Activated CD8-positive, alpha-beta T cell treated with anti-CD3 and anti-CD28 coated beads, Interleukin-2, amount 10 ng/mL, durations not matched to agents 7 days and 5 days (primary cell): ENCODE measurements around the gene VPS52. TPM values are rescaled to one million over a fixed set of nuclear protein-coding genes. Genes with fewer than 3 reads are reported as not detected.
A peak's percentile ranks its signal among the peaks of the same experiment; 100 is the strongest.
"Not testable (repeated sequence)": the region's sequence is repeated elsewhere in the genome, so short reads cannot be mapped to it uniquely, and the experiment has no call there.

Experiments used
- ATAC-seq: fragments of 150-1000 bp; cut with Tn5 transposase; one replicate; pipeline ENCODE4 v1.10.0; 2021; ENCODE audit warnings: moderate library complexity
- CTCF ChIA-PET: fragments of 350-600 bp; sonication (Branson Sonifier 250); formaldehyde crosslinking; loops from one replicate; lab custom pipeline; 2021; ENCODE audit warnings: antibody characterized with exemption; lab: Charles Lee
- POLR2A ChIA-PET: fragments of 350-600 bp; sonication (Branson Sonifier 250); formaldehyde crosslinking; loops from one replicate; lab custom pipeline; 2021; ENCODE audit warnings: antibody characterized with exemption; lab: Charles Lee
- DNase-seq: peaks from one replicate; pipeline ENCODE4 v3.0.0-alpha.2; 2020
- H3K27ac Mint-ChIP-seq: one replicate; pipeline ENCODE4 v1.8.0; 2021; ENCODE audit warnings: mild to moderate bottlenecking, mixed read lengths
- H3K27me3 Mint-ChIP-seq: one replicate; pipeline ENCODE4 v1.8.0; 2021; ENCODE audit warnings: low read depth, mixed read lengths
- H3K36me3 Mint-ChIP-seq: one replicate; pipeline ENCODE4 v1.8.0; 2021; ENCODE audit warnings: low read depth, mixed read lengths
- H3K4me1 Mint-ChIP-seq: one replicate; pipeline ENCODE4 v1.8.0; 2021; ENCODE audit warnings: low read depth, mixed read lengths
- H3K4me3 Mint-ChIP-seq: one replicate; pipeline ENCODE4 v1.8.0; 2021; ENCODE audit warnings: mild to moderate bottlenecking, mixed read lengths
- H3K9me3 Mint-ChIP-seq: one replicate; pipeline ENCODE4 v1.8.0; 2022; ENCODE audit warnings: mixed read lengths; ENCODE audit not compliant: insufficient read depth
- total RNA-seq, 2 experiments: library from RNA; stranded (reverse); gene quantifications; one replicate each; pipeline ENCODE4 v1.2.3, GENCODE V29; 2021

Gene VPS52
- total RNA-seq, 2 experiments from 2014 or later, result 59.3 to 59.5 TPM

GRCh38 chr6:33290459-33290858, 18.8 kb upstream of the VPS52 start:
- Mint-ChIP-seq H3K27ac (peak overlapping the region; percentile 87), H3K4me1 (peaks cover 46% of the 10 kb centered on the region), H3K9me3 (no peaks in the 10 kb centered on the region), H3K4me3 (peak overlapping the region; percentile 97), H3K36me3 (peaks cover 61% of the 10 kb centered on the region), H3K27me3 (no peaks in the 10 kb centered on the region)
- DNase-seq, result no peak
- POLR2A ChIA-PET, result interaction anchor here (0.6 to 3.4 kb wide), 6 partner anchors 9 to 215 kb away, joined by 3 to 50 read pairs (median 6); partner anchors contain the start of genes B3GALT4, HLA-DPB1, RGL2 and RPS18
- ATAC-seq, result no peak
- CTCF ChIA-PET, result interaction anchor here (0.6 to 2.6 kb wide), 5 partner anchors 8 to 42 kb away, joined by 3 to 25 read pairs (median 5); partner anchors contain the start of gene RGL2

GRCh38 chr6:33289784-33290315, 18.2 kb upstream of the VPS52 start:
- no peak for DNase-seq
- Mint-ChIP-seq H3K4me1 (peaks cover 46% of the 10 kb centered on the region), H3K27ac (peak overlapping the region; percentile 87), H3K27me3 (no peaks in the 10 kb centered on the region), H3K36me3 (peaks cover 61% of the 10 kb centered on the region), H3K4me3 (peak overlapping the region; percentile 97), H3K9me3 (no peaks in the 10 kb centered on the region)
- ATAC-seq, result peak; percentile 21
- CTCF ChIA-PET, result interaction anchor here (0.8 to 3.3 kb wide), 12 partner anchors 9 to 164 kb away, joined by 3 to 28 read pairs (median 3); partner anchors contain the start of genes B3GALT4, RGL2, RPS18 and VPS52
- POLR2A ChIA-PET, result interaction anchor here (0.6 to 3.4 kb wide), 11 partner anchors 8 to 318 kb away, joined by 3 to 50 read pairs (median 7); partner anchors contain the start of genes B3GALT4, CUTA, HLA-DPB1 and RGL2

- ATAC-seq (peak; percentile 97), DNase-seq (peak; percentile 93)
- Mint-ChIP-seq H3K4me1 (peaks cover 46% of the 10 kb centered on the region), H3K9me3 (no peaks in the 10 kb centered on the region), H3K4me3 (peak within 1 kb of the TSS; percentile 97), H3K27ac (peak within 1 kb of the TSS; percentile 87), H3K36me3 (peaks cover 64% of the 10 kb centered on the region), H3K27me3 (no peaks in the 10 kb centered on the region)
- POLR2A ChIA-PET, result interaction anchor here (0.6 to 3.4 kb wide), 14 partner anchors 8 to 317 kb away, joined by 3 to 50 read pairs (median 6); partner anchors contain the start of genes B3GALT4, CUTA, RGL2 and RPS18
- CTCF ChIA-PET, result interaction anchor here (0.6 to 3.3 kb wide), 18 partner anchors 8 to 422 kb away, joined by 3 to 28 read pairs (median 3); partner anchors contain the start of genes B3GALT4, RGL2, RPS18 and SYNGAP1
These were observed 17.5 kb upstream of the VPS52 start, which contains the start of the genes PFDN6 and WDR46 for GRCh38 chr6:33288921-33289783. TSS of gene PFDN6 (plus strand) at chr6:33289601. CDS start at chr6:33289857, 256 bp downstream. TSS of gene WDR46 (minus strand) at chr6:33289239. CDS start at chr6:33289170, 69 bp downstream.

- DNase-seq (no peak), ATAC-seq (peak; percentile 8)
- Mint-ChIP-seq H3K4me3 (peak overlapping the region; percentile 97), H3K4me1 (peaks cover 43% of the 10 kb centered on the region), H3K9me3 (no peaks in the 10 kb centered on the region), H3K27me3 (no peaks in the 10 kb centered on the region), H3K27ac (peak overlapping the region; percentile 87), H3K36me3 (peaks cover 61% of the 10 kb centered on the region)
- ChIA-PET POLR2A (interaction anchor here (0.6 to 3.4 kb wide), 12 partner anchors 9 to 316 kb away, joined by 3 to 50 read pairs (median 8); partner anchors contain the start of genes B3GALT4, CUTA, RGL2 and RPS18), CTCF (interaction anchor here (0.6 to 3.3 kb wide), 15 partner anchors 7 to 423 kb away, joined by 3 to 28 read pairs (median 3); partner anchors contain the start of genes B3GALT4, RGL2, RPS18 and SYNGAP1)
These were observed 16.7 kb upstream of the VPS52 start for GRCh38 chr6:33288141-33288920.

GRCh38 chr6:33286946-33287914, 15.6 kb upstream of the VPS52 start:
- no peak for DNase-seq
- POLR2A ChIA-PET, result interaction anchor here (0.7 to 2.7 kb wide), 5 partner anchors 8 to 15 kb away, joined by 3 to 37 read pairs (median 5); partner anchors contain the start of genes B3GALT4, RGL2, RPS18 and VPS52
- Mint-ChIP-seq H3K36me3 (peaks cover 60% of the 10 kb centered on the region), H3K4me3 (peak overlapping the region; percentile 97), H3K4me1 (peaks cover 43% of the 10 kb centered on the region), H3K9me3 (no peaks in the 10 kb centered on the region), H3K27me3 (no peaks in the 10 kb centered on the region), H3K27ac (no peak overlapping the region)
- no peak for ATAC-seq
- CTCF ChIA-PET, result interaction anchor here (0.6 to 3.3 kb wide), 3 partner anchors 10 to 33 kb away, joined by 4 to 28 read pairs (median 5); partner anchors contain the start of genes B3GALT4 and TAPBP

- H3K4me3 Mint-ChIP-seq, CTCF ChIA-PET, H3K27me3 Mint-ChIP-seq, H3K9me3 Mint-ChIP-seq, H3K27ac Mint-ChIP-seq, DNase-seq, ATAC-seq: not testable (repeated sequence)
- H3K36me3 Mint-ChIP-seq, result peaks cover 56% of the 10 kb centered on the region
- peaks cover 34% of the 10 kb centered on the region for H3K4me1 Mint-ChIP-seq
- POLR2A ChIA-PET, result interaction anchor here (1.6 kb wide), 1 partner anchor 8 kb away, joined by 4 read pairs; the partner anchor contains the start of gene B3GALT4
These were observed 13.5 kb upstream of the VPS52 start for GRCh38 chr6:33285214-33285613.

GRCh38 chr6:33280539-33280938, 8.9 kb upstream of the VPS52 start:
- Mint-ChIP-seq H3K27me3 (no peaks in the 10 kb centered on the region), H3K9me3 (no peaks in the 10 kb centered on the region), H3K36me3 (peaks cover 66% of the 10 kb centered on the region), H3K4me3 (no peak overlapping the region), H3K4me1 (peaks cover 37% of the 10 kb centered on the region), H3K27ac (peak overlapping the region; percentile 50)
- no peak for ATAC-seq
- ChIA-PET CTCF (interaction anchor here (0.8 kb wide), 1 partner anchor 9 kb away, joined by 3 read pairs; the partner anchor contains the start of genes PFDN6 and WDR46), POLR2A (interaction anchor here (1.1 kb wide), 1 partner anchor 33 kb away, joined by 3 read pairs; no protein-coding TSS in a partner anchor)
- DNase-seq, result no peak

GRCh38 chr6:33279971-33280511, 8.4 kb upstream of the VPS52 start:
- no peak overlapping the region for H3K4me3 Mint-ChIP-seq
- ATAC-seq, result no peak
- H3K4me1 Mint-ChIP-seq, result peaks cover 42% of the 10 kb centered on the region
- ChIA-PET POLR2A (interaction anchor here (0.6 to 4.4 kb wide), 5 partner anchors 8 to 129 kb away, joined by 3 to 54 read pairs (median 3); partner anchors contain the start of gene RGL2), CTCF (interaction anchor here (0.8 to 1.0 kb wide), 2 partner anchors 9 to 10 kb away, joined by 3 to 5 read pairs; partner anchors contain the start of genes PFDN6 and WDR46)
- H3K27ac Mint-ChIP-seq, result peak overlapping the region; percentile 61
- H3K36me3 Mint-ChIP-seq, result peaks cover 71% of the 10 kb centered on the region
- no peaks in the 10 kb centered on the region for H3K9me3 Mint-ChIP-seq
- no peak for DNase-seq
- H3K27me3 Mint-ChIP-seq, result no peaks in the 10 kb centered on the region

GRCh38 chr6:33279257-33279695, 7.6 kb upstream of the VPS52 start:
- ATAC-seq, result no peak
- Mint-ChIP-seq H3K4me1 (peaks cover 50% of the 10 kb centered on the region), H3K4me3 (peak overlapping the region; percentile 90), H3K27ac (peak overlapping the region; percentile 77), H3K36me3 (peaks cover 74% of the 10 kb centered on the region), H3K27me3 (no peaks in the 10 kb centered on the region), H3K9me3 (no peaks in the 10 kb centered on the region)
- DNase-seq, result no peak
- POLR2A ChIA-PET, result interaction anchor here (0.6 to 4.4 kb wide), 5 partner anchors 8 to 129 kb away, joined by 3 to 54 read pairs (median 3); partner anchors contain the start of genes PFDN6, RGL2 and WDR46
- CTCF ChIA-PET, result interaction anchor here (0.8 to 3.2 kb wide), 6 partner anchors 10 to 112 kb away, joined by 3 to 51 read pairs (median 5); partner anchors contain the start of genes PFDN6, RGL2 and WDR46
